HG02885 (cell line): ENCODE results near the gene PPP1R7.

ENCODE experiments used
- ATAC-seq: cut with Tn5 transposase; IDR thresholded peaks from one replicate; pipeline ENCODE4 v1.9.1; 2021; ENCODE audit warnings: mild to moderate bottlenecking; ENCODE audit not compliant: unreplicated experiment, poor library complexity

PPP1R7 gene

DNA sequence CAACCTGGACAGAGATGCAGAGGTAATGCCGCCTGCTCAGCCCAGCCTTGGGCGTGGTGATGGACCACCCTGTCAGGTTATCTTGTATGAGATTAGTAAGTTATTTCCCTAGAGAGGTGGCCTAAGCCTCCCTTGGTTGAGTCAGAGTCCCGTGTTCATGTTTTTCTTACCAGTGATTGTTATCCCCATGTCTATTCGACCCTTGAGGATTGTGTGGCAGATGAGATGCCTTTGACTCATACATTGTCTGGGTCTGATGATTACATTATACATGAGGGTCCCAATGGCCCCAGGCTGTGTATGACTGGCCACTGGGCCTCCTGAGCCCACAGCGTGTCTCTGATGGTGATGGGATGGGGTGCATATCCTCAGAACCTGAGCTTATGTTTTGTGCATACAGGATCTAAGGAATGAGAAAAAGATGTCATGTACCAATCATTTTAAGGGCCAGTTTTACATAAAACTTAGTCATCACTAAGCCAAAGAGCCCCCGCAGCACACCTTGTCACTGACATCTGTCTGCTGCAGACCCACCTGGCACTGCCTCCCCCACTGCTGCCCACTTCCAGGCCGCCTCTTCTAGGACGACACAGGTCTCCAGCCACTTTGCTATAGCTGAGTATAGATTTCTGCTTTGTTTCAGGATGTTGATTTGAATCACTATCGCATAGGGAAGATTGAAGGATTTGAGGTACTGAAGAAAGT lies 7.7 kb downstream of the PPP1R7 start:
- no peak for ATAC-seq

DNA sequence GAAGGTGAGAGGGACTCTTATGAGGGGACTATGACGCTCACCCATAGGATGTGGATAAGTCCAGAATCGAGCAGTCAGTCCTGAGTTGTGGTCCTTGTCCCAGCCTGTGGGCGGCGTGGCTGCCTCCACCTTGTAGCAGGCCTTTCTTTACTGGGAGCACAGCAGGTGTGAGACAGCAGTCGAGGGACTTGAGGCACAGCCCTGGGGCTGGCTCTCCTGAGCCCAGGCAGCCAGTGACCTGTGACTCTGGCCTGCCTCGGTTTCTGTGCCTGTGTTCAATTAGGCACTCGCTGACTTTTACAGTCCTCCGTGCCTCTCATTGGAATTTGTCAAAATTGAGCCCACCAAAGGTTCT lies 8.3 kb downstream of the PPP1R7 start:
- ATAC-seq: no peak

DNA sequence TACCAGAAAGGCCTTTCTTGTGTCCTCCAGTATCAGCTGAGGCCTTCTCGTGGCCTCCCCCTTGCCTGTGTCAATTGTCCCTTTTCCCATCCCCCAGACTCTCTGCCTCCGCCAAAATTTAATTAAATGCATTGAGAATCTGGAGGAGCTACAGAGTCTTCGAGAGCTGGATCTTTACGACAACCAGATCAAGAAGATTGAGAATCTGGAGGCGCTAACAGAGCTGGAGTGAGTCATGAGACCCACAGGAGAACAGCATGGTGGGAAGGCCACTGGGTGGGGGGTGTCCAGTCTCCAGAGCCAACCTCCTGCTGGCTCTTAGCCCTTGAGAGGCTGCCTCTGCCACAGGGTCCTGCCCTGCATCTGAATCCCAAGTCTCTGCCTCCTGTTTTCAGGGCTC lies 8.8 kb downstream of the PPP1R7 start:
- ATAC-seq: no peak

DNA sequence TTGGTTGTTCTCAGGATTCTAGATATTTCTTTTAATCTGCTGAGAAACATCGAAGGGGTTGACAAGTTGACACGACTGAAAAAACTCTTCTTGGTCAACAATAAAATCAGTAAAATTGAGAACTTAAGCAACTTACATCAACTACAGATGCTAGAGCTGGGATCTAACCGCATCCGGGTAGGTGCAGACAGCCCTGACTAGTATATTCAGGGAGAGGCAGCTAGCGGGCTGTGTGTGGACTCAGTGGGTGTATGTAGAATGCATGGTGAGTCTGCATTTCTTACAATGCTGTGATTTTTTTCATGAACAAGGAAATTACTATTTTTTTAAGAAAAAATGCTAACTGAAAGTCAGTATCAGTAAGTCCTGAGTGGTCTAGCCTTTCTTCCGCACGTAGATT lies 10.1 kb downstream of the PPP1R7 start:
- ATAC-seq: no peak

DNA sequence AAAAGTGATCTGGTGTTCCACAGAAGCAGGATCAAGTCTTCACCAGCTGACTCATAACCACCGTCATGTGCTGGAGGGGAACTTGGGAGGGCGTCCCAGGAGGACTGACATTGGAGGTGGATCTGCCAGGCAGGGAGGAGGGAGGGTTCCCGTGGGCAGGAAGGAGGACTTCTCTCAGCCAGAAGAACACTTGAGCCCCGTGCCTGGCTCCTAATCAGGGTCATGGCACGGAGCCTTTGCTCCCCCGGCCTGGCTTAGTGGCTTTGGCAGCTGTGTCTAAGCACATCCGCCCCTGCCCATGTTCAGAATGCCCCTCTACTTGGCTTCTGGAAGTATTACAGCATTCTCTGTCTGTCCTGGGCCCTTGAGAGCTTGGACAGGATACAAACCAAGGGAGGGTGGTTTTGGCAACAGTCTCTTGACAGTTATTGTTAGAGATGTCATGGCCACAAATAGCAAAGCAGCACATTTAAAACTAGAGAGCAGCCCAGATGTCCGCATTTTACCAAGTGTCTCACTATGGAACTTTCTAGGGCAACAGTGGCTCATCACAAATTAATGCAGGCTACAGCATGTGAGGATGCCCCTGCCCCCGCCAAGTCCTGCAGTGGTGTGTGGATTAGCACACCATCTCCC lies 11.5 kb downstream of the PPP1R7 start:
- ATAC-seq: no peak

DNA sequence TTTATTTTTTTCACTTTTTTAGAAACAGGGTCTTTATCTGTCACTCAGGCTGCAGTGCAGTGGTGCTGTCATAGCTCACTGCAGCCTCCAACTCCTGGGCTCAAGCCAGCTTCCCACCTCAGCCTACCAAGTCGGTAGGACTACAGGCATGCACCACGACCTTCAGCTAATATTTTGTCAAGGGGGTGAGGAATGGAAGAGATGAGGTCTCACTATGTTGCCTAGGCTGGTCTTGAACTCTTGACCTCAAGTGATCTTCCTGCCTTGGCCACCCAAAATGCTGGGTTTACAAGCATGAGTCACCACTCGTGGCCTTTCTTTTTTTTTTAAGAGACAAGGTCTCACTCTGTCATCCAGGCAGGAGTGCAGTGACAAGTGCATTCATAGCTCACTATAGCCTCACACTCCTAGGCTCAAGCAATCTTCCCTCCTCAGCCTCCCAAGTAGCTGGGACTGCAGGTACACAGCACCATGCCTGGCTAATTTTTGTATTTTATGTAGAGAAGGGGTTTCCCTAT lies 13.4 kb downstream of the PPP1R7 start:
- ATAC-seq: no peak

DNA sequence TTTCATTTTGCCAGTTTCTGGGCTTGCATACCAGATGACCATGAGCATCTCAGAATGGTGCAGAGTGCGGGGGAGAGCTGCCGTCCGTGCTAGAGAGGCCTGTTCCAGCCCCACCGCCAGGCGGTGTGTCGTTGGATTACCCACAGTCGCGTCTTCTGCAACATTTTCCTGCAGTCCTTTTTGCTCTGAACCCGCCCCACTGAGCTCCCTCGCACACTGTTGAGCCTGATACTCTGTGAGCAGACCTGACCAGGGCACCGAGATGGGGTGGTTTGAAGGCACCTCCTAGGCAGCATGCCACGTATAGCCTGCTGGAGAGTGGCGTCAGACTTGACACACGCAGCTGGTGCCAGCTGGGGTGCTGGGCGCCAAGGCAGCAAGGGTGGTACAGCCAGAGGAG lies 18.1 kb downstream of the PPP1R7 start:
- no peak for ATAC-seq

DNA sequence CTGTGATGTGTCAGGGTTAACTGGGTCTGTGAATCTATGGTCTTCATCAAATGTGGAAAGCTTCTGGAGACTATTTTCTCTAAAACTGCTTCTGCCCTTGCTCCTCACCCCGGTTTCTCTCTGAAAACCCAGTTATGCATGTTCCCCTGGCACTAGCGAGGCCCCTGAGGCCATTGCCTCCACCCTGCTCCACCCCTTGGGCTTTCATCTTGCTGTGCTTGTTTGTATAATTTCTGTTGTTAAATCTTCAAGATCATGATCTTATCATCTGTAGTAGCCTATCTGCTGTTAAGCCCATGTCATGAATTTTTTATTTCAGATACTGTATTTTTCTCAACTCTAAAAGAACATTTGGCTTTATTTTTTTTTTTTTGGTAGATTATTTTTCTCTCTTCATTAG lies 23.3 kb downstream of the PPP1R7 start:
- ATAC-seq: no peak

DNA sequence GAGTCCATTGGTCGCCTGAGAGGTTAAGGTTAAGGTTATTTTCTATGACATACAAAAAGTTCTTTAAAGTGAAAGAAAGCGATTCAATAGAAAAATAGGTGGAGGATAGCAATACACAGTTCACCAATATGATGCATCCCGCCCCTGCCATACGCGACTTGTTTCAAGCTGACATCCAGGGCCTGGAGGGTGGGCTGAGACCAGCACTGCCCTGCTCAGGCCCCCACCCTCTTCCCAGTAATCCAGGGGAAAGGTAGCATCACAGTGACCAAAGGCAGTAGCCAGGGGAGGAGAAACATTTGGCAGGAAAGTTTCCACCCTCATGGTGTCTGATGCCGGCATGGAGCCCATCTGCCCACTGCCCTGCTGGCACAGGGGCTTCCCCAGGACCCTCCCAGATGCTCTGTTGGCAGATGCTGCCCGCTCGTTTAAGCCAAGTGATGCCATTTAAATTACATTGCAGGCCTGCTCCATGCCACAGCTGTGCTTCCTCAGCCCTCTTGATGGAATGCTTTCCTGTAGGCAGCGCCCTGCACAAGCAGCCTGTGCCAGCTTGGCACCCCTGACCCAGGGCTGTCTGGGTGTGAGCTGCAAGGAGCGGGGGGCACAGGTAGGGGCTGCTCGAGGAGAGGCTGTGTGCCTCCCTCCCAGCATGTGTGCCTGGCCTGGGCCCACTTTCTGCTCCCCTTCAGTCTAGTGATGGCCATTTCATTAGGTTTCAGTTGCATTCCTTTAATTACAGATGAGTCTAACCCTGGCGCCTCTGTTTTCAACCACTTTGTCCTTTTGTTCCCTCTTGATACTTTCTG lies 27.5 kb downstream of the PPP1R7 start:
- ATAC-seq: no peak

DNA sequence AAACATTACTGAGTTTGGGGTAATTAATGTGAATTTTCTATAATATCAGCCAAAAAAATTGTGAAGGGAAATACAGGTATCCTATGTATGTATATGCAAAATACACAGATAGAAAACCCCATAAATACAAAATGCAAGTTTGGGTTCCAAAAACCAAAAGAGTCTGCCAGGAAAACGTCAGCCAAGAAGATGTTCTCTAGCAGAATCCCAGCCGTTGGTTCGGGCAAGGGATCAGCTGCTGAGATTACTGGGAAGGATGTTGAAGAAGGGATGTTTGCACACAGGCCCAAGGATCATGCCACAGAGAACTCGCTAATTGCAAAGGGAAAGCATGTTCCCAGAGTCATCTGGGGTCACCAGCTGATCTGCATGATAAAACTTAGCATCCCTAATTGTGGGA lies 28.7 kb downstream of the PPP1R7 start:
- ATAC-seq: no peak

DNA sequence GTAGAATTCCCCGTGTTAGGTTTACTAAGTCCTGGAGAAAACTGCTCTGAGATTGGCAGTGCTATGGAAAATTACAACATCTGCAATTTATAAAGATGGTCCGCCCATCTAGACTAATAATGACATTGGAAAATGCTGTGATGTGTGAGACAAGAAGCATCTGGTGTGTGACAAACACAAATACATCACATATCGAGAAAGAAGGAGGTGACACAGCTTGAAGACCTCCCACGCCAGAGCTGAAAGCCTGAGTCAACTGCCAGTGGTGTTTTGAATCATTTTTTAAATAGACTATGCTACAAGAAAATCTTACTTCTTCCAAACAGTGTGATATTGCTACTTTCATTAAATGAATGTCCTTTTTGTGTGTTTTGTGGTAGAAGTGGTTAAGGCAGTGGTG lies 29.6 kb downstream of the PPP1R7 start:
- no peak for ATAC-seq

DNA sequence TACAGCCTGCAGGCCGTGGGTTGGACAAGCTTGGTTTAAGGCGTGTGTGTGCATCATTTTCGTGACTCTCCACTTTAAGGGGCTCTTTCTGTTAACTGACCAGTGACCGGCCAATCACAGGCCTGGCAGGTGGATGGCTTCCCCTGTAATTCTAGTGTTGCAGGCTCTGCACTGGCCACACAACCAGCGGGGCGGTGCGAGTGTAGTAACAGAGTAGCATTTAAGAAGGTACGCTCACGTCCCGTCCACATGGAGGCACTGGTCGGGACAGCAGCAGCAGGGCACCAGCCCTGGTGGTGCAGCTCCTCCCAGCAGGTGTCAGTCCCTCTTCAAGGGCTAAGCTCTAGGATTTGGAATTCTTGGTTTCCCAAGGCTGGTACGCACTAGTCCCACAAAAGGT lies 30.2 kb downstream of the PPP1R7 start:
- ATAC-seq: no peak

DNA sequence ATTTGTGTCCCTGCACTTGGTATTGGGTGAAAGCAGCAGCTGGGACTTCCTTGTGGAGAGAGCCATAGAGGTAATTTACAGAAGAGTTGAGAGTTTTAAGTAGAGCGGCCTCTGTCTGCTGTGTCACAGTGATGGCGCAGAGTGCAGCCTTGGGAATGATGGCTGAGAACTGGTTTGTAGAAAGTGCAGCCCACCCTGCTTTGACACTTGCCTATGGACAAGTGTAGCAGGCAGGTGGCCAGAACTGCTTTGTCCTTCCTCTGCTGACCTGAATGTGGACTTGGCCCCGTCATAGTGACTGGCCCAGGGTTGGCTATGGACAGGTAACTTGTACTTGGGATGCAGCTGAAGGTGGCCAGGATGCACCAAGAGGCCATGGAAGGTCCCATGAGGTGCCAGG lies 31.9 kb downstream of the PPP1R7 start:
- ATAC-seq: no peak

DNA sequence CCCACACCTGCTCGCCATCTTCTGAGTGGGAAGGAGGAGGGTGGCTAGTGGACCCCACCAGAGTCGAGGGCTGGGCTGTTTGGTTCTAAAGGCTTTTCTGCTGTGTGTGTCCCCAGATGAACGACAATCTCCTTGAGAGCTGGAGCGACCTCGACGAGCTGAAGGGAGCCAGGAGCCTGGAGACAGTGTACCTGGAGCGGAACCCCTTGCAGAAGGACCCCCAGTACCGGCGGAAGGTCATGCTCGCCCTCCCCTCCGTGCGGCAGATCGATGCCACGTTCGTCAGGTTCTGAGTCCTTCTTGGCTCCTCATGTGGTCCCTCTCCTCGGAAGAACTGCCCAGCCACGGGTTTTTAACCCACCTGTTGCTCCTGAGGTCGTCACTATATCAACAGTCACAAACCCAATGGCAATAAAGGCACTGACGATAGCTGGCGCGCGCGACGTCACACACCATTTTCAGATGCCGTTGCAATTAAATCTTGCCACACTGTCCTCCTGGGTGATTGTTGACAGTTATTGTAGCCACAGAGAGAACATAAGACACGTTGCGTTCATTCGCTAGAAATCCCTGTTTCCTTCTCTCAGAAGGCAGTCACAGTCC lies 32.4 kb downstream of the PPP1R7 start:
- ATAC-seq: no peak

DNA sequence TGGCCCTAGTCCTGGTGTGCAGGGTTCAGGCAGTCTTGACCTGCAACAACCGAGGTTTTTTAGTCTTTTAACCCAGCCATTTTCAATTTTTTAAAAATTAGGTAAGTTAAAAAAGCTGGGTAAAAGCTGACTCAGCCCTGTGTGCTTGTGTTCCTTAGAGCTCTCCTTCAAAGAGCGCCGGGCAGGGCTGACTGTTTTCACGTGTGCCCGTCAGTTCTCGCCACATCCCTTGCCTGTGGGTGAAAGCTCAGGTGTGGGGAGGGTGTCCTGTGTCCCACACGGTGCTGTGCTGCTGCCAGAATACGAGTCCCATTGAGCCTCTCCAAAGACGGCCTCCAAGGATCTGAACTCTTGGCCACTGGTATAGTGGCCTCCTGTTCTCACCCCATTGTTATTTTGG lies 33.0 kb downstream of the PPP1R7 start:
- ATAC-seq: no peak

DNA sequence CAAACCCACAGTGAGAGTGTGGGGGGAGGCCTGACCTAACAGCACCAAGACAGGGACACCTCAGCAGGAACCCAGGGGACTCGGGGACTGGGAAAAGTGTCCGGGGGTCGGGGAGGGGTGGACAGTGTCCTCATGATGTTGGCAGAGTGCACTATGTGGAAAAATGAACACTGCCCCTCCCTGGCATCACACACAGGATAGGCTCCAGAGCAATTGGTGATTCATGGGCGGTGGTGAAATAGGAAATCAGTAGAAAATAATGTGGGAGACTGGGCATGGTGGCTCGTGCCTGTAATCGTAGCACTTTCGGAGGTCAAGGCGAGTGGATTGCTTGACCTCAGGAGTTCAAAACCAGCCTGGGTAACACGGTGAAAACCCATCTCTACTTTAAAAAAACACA lies 34.6 kb downstream of the PPP1R7 start:
- no peak for ATAC-seq

DNA sequence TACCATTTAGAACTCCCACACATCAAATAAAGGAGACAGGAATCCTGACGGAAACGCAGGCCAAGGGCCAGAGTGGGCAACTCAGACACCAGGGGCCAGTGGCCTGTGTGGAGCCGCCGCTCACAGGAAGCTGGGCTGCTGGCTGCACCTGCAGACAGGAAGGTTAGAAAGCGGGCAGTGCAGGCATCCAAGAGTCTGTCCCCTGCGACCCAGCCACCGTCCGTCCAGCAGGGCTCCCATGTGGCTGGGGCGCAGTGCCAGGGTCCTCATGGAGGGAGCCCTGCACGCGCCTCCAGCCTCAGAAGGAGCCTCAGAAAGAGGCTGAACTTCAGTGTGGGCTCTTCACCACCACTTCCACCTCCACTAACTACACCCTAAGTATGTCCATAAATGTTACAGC lies 35.7 kb downstream of the PPP1R7 start:
- ATAC-seq: no peak

DNA sequence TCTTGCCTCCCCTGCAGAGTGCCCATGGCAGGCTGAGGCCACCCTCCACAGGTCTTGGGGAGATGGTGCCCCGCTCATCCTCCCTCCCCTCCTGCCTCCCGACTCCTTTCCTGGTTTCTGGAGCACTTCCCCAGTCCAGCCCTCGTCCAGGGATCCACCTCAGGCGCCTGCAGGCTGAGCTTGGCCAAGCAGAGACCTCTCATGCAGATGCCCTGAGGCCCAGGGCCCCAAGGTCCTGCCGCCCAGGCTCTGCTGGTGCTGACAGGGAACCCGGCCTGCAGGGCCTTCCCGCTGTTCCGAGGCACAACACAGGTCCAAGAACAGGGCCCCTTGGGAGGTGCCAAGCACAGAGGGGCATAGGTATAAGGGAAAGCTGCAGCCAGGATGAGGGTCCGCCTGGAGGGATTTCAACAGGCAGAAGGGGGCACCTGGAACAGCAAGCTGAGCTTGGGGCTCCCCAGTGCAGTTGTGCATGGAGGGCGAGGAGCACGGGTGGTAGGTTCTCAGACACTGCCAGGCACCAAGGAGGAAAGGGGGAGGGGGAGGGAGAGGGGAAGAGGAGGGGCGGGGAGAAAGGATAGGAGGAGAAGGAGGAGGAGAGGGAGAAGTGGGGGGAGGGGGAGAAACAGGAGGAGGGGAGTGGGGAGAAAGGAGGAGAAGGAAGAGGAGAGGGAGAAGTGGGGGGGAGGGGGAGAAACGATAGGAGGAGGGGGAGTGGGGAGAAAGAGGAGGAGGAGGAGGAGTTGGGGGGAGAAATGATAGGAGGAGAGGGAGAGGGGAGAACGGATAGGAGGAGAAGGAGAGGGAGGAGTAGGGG lies 37.0 kb downstream of the PPP1R7 start:
- ATAC-seq: no peak

DNA sequence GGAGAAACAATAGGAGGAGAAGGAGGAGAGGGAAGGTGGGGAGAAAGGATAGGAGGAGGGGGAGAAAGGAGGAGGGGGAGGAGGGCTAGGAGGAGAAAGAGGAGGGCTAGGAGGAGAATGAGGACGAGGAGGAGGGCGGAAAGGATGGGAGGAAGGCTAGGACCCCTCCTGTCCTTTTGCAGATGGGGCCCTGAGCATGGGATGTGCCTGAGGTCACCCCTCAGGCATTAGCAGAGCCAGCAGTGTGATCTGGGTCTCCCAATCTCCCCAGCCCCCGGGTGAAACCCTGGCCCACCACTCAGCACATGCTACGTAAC lies 37.6 kb downstream of the PPP1R7 start:
- no peak for ATAC-seq

DNA sequence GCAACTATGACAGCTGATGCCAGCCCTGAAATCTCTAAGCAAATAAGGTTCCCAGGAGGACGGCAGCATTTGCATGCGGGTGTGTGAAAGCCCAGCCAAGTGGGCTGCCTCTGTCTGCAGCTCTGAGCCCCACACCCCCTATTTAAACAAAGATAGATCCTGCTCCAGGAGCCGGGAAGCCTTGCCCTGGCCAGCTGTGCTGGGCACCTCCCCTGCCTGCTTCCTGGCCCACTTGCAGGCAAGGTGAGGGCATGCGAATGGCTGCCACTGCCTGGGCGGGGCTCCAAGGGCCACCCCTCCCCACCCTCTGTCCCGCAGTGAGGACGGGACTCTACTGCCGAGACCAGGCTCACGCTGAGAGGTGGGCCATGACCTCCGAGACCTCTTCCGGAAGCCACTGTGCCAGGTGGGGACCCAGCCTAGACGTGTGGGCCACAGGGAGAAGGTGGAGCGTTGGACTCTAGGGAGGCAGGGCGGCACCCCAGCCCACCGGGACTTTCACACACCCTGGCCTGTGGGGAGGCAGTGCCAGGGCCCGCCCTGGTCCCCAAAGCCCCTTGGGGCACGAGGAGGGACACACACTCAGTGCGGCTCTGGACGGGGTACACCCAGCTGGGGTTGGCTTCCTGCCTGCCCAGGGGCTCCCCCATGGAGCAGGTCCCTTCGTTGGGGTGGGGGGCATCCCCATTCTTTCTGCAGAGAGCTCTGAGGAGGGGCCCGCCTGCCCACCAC lies 38.3 kb downstream of the PPP1R7 start, which contains the start of gene ANO7:
ANO7 (plus strand) TSS at position 317 of the 732 bp plus-strand sequence. CDS start 1,387 bp downstream, outside the sequence.
- no peak for ATAC-seq
